HG02763 (cell line): ENCODE measurements around the gene ADM5.

ENCODE experiments used
- ATAC-seq: cut with Tn5 transposase; IDR thresholded peaks from one replicate; pipeline ENCODE4 v1.9.1; 2021; ENCODE audit warnings: mild to moderate bottlenecking, moderate library complexity; ENCODE audit not compliant: unreplicated experiment

The ADM5 gene

GRCh38 chr19:49658139-49658517 is 31.3 kb upstream of the ADM5 start:
- ATAC-seq = no peak

- no peak for ATAC-seq
These were observed 30.6 kb upstream of the ADM5 start for GRCh38 chr19:49658566-49659442.

GRCh38 chr19:49660338-49660961 is 28.9 kb upstream of the ADM5 start:
- no peak for ATAC-seq

- no peak for ATAC-seq
These were observed 27.4 kb upstream of the ADM5 start for GRCh38 chr19:49662011-49662410.

GRCh38 chr19:49663224-49663623 is 26.2 kb upstream of the ADM5 start:
- ATAC-seq = no peak

GRCh38 chr19:49664171-49665035 is 25.0 kb upstream of the ADM5 start:
- peak; percentile 34 for ATAC-seq

GRCh38 chr19:49665036-49665350 is 24.4 kb upstream of the ADM5 start:
- no peak for ATAC-seq

GRCh38 chr19:49665351-49666119 is 23.9 kb upstream of the ADM5 start, which contains the start of the genes BCL2L12 and IRF3:
Gene BCL2L12 (plus strand): TSS chr19:49665933. CDS start chr19:49666693, 760 bp downstream.
Gene IRF3 (minus strand): TSS chr19:49665857. CDS start chr19:49664838, 1,019 bp downstream.
- peak; percentile 83 for ATAC-seq

- ATAC-seq = no peak
These were observed 23.3 kb upstream of the ADM5 start for GRCh38 chr19:49666120-49666444.

- no peak for ATAC-seq
These were observed 21.9 kb upstream of the ADM5 start for GRCh38 chr19:49667473-49667872.

- ATAC-seq = no peak
These were observed 19.9 kb upstream of the ADM5 start for GRCh38 chr19:49669516-49669915.

GRCh38 chr19:49672131-49672919 is 17.1 kb upstream of the ADM5 start:
- no peak for ATAC-seq

GRCh38 chr19:49676136-49676783 is 13.1 kb upstream of the ADM5 start:
- no peak for ATAC-seq

- peak; percentile 68 for ATAC-seq
These were observed 12.6 kb upstream of the ADM5 start for GRCh38 chr19:49676784-49677230.

- no peak for ATAC-seq
These were observed 12.0 kb upstream of the ADM5 start, which contains the start of gene PRMT1 for GRCh38 chr19:49677231-49677900. Gene PRMT1 (plus strand): TSS chr19:49677271. CDS start chr19:49677281, 10 bp downstream.

- no peak for ATAC-seq
These were observed 11.3 kb upstream of the ADM5 start for GRCh38 chr19:49677901-49678674.

- ATAC-seq = no peak
These were observed 10.2 kb upstream of the ADM5 start for GRCh38 chr19:49678985-49679770.
